WTC11 (cell line): ENCODE results near the gene MORC2. TPM values are rescaled to one million over a fixed set of nuclear protein-coding genes. Genes with fewer than 3 reads are reported as not detected.

ENCODE experiments used
- ATAC-seq: fragments of 200-7000 bp; cut with Tn5 transposase; 2 replicates; pipeline ENCODE4 v1.10.0; 2021; ENCODE audit warnings: mild to moderate bottlenecking, moderate library complexity
- CTCF ChIA-PET: fragments of 300-600 bp; sonication (Branson Sonifier 250); formaldehyde crosslinking; loops from one replicate; lab custom pipeline; 2021; ENCODE audit warnings: antibody characterized with exemption; lab: Charles Lee
- POLR2A ChIA-PET: fragments of 350-600 bp; sonication (Branson Sonifier 250); formaldehyde crosslinking; loops from one replicate; lab custom pipeline; 2021; ENCODE audit warnings: antibody characterized with exemption; lab: Charles Lee
- DNase-seq: peaks from one replicate; pipeline ENCODE4 v3.0.0; 2021; ENCODE audit warnings: low spot score
- H3K27ac Mint-ChIP-seq: 2 replicates; pipeline ENCODE4 v1.8.0; 2021; ENCODE audit warnings: mixed read lengths
- H3K27me3 Mint-ChIP-seq: 2 replicates; pipeline ENCODE4 v1.8.0; 2021; ENCODE audit warnings: low read depth, mild to moderate bottlenecking, moderate library complexity, mixed read lengths
- H3K36me3 Mint-ChIP-seq: 2 replicates; pipeline ENCODE4 v1.8.0; 2021; ENCODE audit warnings: mixed read lengths
- H3K4me1 Mint-ChIP-seq: 2 replicates; pipeline ENCODE4 v1.8.0; 2022; ENCODE audit warnings: mixed read lengths
- H3K4me3 Mint-ChIP-seq: 2 replicates; pipeline ENCODE4 v1.8.0; 2021; ENCODE audit warnings: mild to moderate bottlenecking, moderate library complexity, mixed read lengths
- H3K9me3 Mint-ChIP-seq: 2 replicates; pipeline ENCODE4 v1.8.0; 2021; ENCODE audit warnings: mixed read lengths
- E2F4 ChIP-seq: sonication (generic); formaldehyde crosslinking; IDR thresholded peaks from 2 replicates; pipeline ENCODE4 v1.8.1; 2022; ENCODE audit warnings: low read depth, mild to moderate bottlenecking, moderate library complexity, missing genetic modification reagents, borderline replicate concordance
- ELF4 ChIP-seq: sonication (generic); formaldehyde crosslinking; IDR thresholded peaks from 2 replicates; pipeline ENCODE4 v1.8.1; 2022; ENCODE audit warnings: low read depth, mild to moderate bottlenecking, moderate library complexity, missing genetic modification reagents
- FOXP1 ChIP-seq: sonication (generic); formaldehyde crosslinking; IDR thresholded peaks from 2 replicates; pipeline ENCODE4 v1.8.0; 2022; ENCODE audit warnings: missing genetic modification reagents, mild to moderate bottlenecking, moderate library complexity, borderline replicate concordance
- GABPB1 ChIP-seq: sonication (generic); formaldehyde crosslinking; IDR thresholded peaks from 2 replicates; pipeline ENCODE4 v1.8.1; 2023; ENCODE audit warnings: mild to moderate bottlenecking, missing genetic modification reagents
- GRHL2 ChIP-seq: fragments of 250-450 bp; sonication (Bioruptor Pico); IDR thresholded peaks from 2 replicates; pipeline ENCODE4 v1.8.0; 2022; ENCODE audit warnings: mild to moderate bottlenecking, moderate library complexity; ENCODE audit not compliant: insufficient replicate concordance, severe bottlenecking
- GTF2I ChIP-seq: fragments of 250-450 bp; sonication (Bioruptor Pico); conservative IDR thresholded peaks from 2 replicates; pipeline ENCODE4 v1.4.0; 2021; ENCODE audit warnings: mild to moderate bottlenecking
- HMGA2 ChIP-seq: fragments of 250-450 bp; sonication (Bioruptor Pico); IDR thresholded peaks from 2 replicates; pipeline ENCODE4 v1.4.0; 2021; ENCODE audit warnings: mild to moderate bottlenecking, moderate library complexity
- KAT7 ChIP-seq: sonication (generic); formaldehyde crosslinking; IDR thresholded peaks from 2 replicates; pipeline ENCODE4 v1.8.1; 2023; ENCODE audit warnings: missing genetic modification reagents, mild to moderate bottlenecking, borderline replicate concordance
- MLX ChIP-seq: sonication (generic); formaldehyde crosslinking; IDR thresholded peaks from 2 replicates; pipeline ENCODE4 v1.8.1; 2023; ENCODE audit warnings: mild to moderate bottlenecking, missing genetic modification reagents, moderate library complexity
- MYBL2 ChIP-seq: sonication (generic); formaldehyde crosslinking; IDR thresholded peaks from 2 replicates; pipeline ENCODE4 v1.8.1; 2023; ENCODE audit warnings: mild to moderate bottlenecking, moderate library complexity, missing genetic modification reagents
- NFE2L1 ChIP-seq: sonication (generic); formaldehyde crosslinking; IDR thresholded peaks from 2 replicates; pipeline ENCODE4 v1.8.1; 2023; ENCODE audit warnings: missing genetic modification reagents
- RELA ChIP-seq: sonication (generic); formaldehyde crosslinking; IDR thresholded peaks from 2 replicates; pipeline ENCODE4 v1.8.1; 2022; ENCODE audit warnings: missing genetic modification reagents, mild to moderate bottlenecking, borderline replicate concordance
- SMAD3 ChIP-seq: sonication (generic); formaldehyde crosslinking; IDR thresholded peaks from 2 replicates; pipeline ENCODE4 v1.8.0; 2022; ENCODE audit warnings: missing genetic modification reagents, mild to moderate bottlenecking, borderline replicate concordance
- SP1 ChIP-seq: sonication (generic); formaldehyde crosslinking; conservative IDR thresholded peaks from 2 replicates; pipeline ENCODE4 v1.8.1; 2022; ENCODE audit warnings: missing genetic modification reagents
- ZBTB43 ChIP-seq: sonication (generic); formaldehyde crosslinking; IDR thresholded peaks from 2 replicates; pipeline ENCODE4 v1.8.1; 2023; ENCODE audit warnings: mild to moderate bottlenecking, missing genetic modification reagents
- ZNF232 ChIP-seq: sonication (generic); formaldehyde crosslinking; IDR thresholded peaks from 2 replicates; pipeline ENCODE4 v1.8.0; 2022; ENCODE audit warnings: mild to moderate bottlenecking, missing genetic modification reagents
- total RNA-seq: library from RNA; stranded (reverse); gene quantifications from 3 replicates; pipeline ENCODE4 v1.2.3, GENCODE V29; 2021
- TF ChIP-seq, protein P1 (sequence below): sonication (generic); formaldehyde crosslinking; IDR thresholded peaks from 2 replicates; pipeline ENCODE4 v1.8.1; 2023; ENCODE audit warnings: mild to moderate bottlenecking, missing genetic modification reagents
- TF ChIP-seq, protein P2 (sequence below): fragments of 250-450 bp; sonication (Bioruptor Pico); IDR thresholded peaks from 2 replicates; pipeline ENCODE4 v1.8.0; 2021; ENCODE audit warnings: mild to moderate bottlenecking

The MORC2 gene
- total RNA-seq, 1 experiment from 2014 or later = 62.3 TPM

GRCh38 chr22:30881361-30882183 is 87.0 kb downstream of the MORC2 start:
- Mint-ChIP-seq H3K36me3 (no peaks in the 10 kb centered on the region), H3K4me3 (no peak overlapping the region), H3K4me1 (peaks cover 6% of the 10 kb centered on the region), H3K9me3 (no peaks in the 10 kb centered on the region), H3K27ac (no peak overlapping the region), H3K27me3 (no peaks in the 10 kb centered on the region; the same call in 1 of the 2 replicates)
- no peak for TF ChIP-seq GRHL2 (CRISPR knock-in tag)
- TF ChIP-seq ZBTB43 (CRISPR knock-in tag) = no peak
- TF ChIP-seq GABPB1 (CRISPR knock-in tag) = no peak
- TF ChIP-seq FOXP1 = no peak
- no peak for TF ChIP-seq KAT7
- no peak for TF ChIP-seq GTF2I
- DNase-seq = no peak
- POLR2A ChIA-PET = interaction anchor here (1.6 kb wide), 1 partner anchor 200 kb away, joined by 4 read pairs; the partner anchor contains the start of gene SMTN
- CTCF ChIA-PET = interaction anchor here (0.8 to 1.8 kb wide), 2 partner anchors 9 to 11 kb away, joined by 4 to 9 read pairs; no protein-coding TSS in a partner anchor
- ATAC-seq = peak; percentile 45

- POLR2A ChIA-PET = interaction anchor here (1.6 kb wide), 1 partner anchor 200 kb away, joined by 4 read pairs; the partner anchor contains the start of gene SMTN
- H3K4me1 Mint-ChIP-seq = no peaks in the 10 kb centered on the region
- ATAC-seq (no peak), DNase-seq (no peak)
- TF ChIP-seq MLX (CRISPR knock-in tag) (no peak), HMGA2 (CRISPR knock-in tag) (no peak), E2F4 (no peak), ELF4 (CRISPR knock-in tag) (no peak), MYBL2 (CRISPR knock-in tag) (no peak), NFE2L1 (CRISPR knock-in tag) (no peak), SP1 (CRISPR knock-in tag) (no peak), SMAD3 (CRISPR knock-in tag) (no peak), RELA (no peak), GTF2I (no peak), ZNF232 (CRISPR knock-in tag) (no peak)
- TF ChIP-seq, protein P1, sequence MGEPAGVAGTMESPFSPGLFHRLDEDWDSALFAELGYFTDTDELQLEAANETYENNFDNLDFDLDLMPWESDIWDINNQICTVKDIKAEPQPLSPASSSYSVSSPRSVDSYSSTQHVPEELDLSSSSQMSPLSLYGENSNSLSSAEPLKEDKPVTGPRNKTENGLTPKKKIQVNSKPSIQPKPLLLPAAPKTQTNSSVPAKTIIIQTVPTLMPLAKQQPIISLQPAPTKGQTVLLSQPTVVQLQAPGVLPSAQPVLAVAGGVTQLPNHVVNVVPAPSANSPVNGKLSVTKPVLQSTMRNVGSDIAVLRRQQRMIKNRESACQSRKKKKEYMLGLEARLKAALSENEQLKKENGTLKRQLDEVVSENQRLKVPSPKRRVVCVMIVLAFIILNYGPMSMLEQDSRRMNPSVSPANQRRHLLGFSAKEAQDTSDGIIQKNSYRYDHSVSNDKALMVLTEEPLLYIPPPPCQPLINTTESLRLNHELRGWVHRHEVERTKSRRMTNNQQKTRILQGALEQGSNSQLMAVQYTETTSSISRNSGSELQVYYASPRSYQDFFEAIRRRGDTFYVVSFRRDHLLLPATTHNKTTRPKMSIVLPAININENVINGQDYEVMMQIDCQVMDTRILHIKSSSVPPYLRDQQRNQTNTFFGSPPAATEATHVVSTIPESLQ (CRISPR knock-in tag) = no peak
- no peaks in the 10 kb centered on the region for H3K9me3 Mint-ChIP-seq
- H3K4me3 Mint-ChIP-seq = no peak overlapping the region
- CTCF ChIA-PET = interaction anchor here (0.8 to 1.8 kb wide), 2 partner anchors 10 kb away, joined by 4 to 9 read pairs; no protein-coding TSS in a partner anchor
- no peak overlapping the region for H3K27ac Mint-ChIP-seq
- H3K27me3 Mint-ChIP-seq = no peaks in the 10 kb centered on the region
- H3K36me3 Mint-ChIP-seq = no peaks in the 10 kb centered on the region
Measured at GRCh38 chr22:30880847-30881246, 87.7 kb downstream of the MORC2 start.

GRCh38 chr22:30880181-30880601 is 88.4 kb downstream of the MORC2 start:
- H3K27me3 Mint-ChIP-seq = no peaks in the 10 kb centered on the region
- no peaks in the 10 kb centered on the region for H3K9me3 Mint-ChIP-seq
- H3K27ac Mint-ChIP-seq = no peak overlapping the region
- H3K4me1 Mint-ChIP-seq = no peaks in the 10 kb centered on the region
- H3K36me3 Mint-ChIP-seq = no peaks in the 10 kb centered on the region
- H3K4me3 Mint-ChIP-seq = no peak overlapping the region
- ChIA-PET POLR2A (no interaction called here), CTCF (no interaction called here)
- TF ChIP-seq, protein P2, sequence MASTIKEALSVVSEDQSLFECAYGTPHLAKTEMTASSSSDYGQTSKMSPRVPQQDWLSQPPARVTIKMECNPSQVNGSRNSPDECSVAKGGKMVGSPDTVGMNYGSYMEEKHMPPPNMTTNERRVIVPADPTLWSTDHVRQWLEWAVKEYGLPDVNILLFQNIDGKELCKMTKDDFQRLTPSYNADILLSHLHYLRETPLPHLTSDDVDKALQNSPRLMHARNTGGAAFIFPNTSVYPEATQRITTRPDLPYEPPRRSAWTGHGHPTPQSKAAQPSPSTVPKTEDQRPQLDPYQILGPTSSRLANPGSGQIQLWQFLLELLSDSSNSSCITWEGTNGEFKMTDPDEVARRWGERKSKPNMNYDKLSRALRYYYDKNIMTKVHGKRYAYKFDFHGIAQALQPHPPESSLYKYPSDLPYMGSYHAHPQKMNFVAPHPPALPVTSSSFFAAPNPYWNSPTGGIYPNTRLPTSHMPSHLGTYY (CRISPR knock-in tag) = no peak
- DNase-seq (no peak), ATAC-seq (no peak)
